Measurements from ENCODE around the gene CARNS1.

DNA sequence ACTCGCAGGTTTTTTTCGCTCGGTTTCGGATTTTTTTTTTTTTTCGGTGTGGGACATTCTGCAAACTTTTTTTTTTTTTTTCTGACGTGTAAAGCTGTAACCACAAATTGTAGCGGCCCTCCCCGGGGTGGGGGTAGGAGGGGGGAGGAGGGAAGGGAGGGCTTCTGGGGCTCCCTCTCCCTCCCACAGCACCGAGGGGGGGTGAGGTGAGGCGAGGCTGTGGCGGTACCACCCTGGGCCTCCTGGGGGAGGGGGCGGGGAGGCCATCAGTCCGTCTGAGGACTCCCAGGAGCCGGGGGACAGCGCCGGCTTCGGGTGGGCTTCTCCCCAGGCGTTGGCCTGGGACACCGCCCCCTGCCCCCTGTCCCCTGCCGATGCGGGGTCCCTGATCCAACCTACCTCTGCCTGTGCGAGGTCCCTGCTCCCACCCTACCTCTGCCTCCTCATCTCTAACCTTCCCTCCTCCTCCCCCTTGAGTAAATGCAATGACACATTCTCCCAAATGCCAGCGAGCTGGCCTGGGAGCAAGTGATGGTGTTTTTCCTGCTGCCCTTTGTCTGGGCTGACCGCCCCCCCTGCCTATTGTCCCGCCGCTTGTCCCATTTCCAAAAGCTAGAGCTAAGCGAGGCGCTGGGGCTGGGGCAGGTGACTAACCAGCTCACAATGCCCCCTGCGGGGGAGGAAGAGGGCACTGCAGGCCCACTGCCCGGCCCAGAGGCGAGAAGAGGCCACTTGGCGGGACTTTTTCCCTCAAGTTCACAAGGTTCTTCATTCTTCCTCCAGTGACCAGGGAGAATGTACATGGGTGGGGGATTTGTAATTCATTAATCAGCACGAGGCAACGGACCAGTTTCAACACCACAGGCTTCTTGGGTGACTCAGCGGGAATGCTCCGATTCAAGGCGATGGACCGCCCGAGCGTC lies 41.6 kb upstream of the CARNS1 start:
- TF ChIP-seq EP300 (IDR thresholded peaks at IDR 0.05) (no peak), POLR2A (IDR thresholded peaks at IDR 0.05) (peak in 1 of 4 donors; percentile 46), POLR2AphosphoS5 (IDR thresholded peaks at IDR 0.05) (peak; percentile 29 to 86 (median 45))
- TF ChIP-seq, protein P1, sequence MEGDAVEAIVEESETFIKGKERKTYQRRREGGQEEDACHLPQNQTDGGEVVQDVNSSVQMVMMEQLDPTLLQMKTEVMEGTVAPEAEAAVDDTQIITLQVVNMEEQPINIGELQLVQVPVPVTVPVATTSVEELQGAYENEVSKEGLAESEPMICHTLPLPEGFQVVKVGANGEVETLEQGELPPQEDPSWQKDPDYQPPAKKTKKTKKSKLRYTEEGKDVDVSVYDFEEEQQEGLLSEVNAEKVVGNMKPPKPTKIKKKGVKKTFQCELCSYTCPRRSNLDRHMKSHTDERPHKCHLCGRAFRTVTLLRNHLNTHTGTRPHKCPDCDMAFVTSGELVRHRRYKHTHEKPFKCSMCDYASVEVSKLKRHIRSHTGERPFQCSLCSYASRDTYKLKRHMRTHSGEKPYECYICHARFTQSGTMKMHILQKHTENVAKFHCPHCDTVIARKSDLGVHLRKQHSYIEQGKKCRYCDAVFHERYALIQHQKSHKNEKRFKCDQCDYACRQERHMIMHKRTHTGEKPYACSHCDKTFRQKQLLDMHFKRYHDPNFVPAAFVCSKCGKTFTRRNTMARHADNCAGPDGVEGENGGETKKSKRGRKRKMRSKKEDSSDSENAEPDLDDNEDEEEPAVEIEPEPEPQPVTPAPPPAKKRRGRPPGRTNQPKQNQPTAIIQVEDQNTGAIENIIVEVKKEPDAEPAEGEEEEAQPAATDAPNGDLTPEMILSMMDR (IDR thresholded peaks at IDR 0.05) = peak in 5 of 7 experiments; percentile 25 to 62 (median 44)

Measured in stomach (tissue), 4 donors.